GM12873 (cell line): ENCODE results near the gene SENP7.

Source experiments
- TF ChIP-seq, protein P1 (sequence below): IDR thresholded peaks from 2 replicates; pipeline ENCODE4 v1.5.1; 2012; ENCODE audit warnings: low read depth, mild to moderate bottlenecking, moderate library complexity, low read length, control low read depth; ENCODE audit not compliant: insufficient read depth; ENCODE audit errors: missing control alignments

Gene SENP7

DNA sequence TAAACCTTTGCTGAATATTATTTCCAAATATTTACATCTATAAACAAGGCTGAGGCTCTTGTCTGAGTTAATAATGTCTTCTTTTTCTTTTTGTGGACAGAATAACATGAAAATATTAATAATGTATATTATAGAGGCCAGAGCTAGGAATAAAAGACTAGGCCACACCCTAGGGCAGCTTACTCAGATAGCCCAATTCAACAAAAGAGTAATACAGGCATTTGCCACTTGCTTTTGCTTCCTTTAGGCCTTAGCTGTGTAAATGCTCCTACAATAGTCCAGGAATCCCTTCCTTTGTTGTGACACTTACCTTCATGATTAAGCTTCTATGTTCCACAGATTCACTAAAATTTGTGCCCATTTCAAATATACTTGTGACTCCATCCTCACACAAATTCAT is 209.2 kb downstream of the SENP7 start:
- TF ChIP-seq, protein P1, sequence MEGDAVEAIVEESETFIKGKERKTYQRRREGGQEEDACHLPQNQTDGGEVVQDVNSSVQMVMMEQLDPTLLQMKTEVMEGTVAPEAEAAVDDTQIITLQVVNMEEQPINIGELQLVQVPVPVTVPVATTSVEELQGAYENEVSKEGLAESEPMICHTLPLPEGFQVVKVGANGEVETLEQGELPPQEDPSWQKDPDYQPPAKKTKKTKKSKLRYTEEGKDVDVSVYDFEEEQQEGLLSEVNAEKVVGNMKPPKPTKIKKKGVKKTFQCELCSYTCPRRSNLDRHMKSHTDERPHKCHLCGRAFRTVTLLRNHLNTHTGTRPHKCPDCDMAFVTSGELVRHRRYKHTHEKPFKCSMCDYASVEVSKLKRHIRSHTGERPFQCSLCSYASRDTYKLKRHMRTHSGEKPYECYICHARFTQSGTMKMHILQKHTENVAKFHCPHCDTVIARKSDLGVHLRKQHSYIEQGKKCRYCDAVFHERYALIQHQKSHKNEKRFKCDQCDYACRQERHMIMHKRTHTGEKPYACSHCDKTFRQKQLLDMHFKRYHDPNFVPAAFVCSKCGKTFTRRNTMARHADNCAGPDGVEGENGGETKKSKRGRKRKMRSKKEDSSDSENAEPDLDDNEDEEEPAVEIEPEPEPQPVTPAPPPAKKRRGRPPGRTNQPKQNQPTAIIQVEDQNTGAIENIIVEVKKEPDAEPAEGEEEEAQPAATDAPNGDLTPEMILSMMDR = no peak

DNA sequence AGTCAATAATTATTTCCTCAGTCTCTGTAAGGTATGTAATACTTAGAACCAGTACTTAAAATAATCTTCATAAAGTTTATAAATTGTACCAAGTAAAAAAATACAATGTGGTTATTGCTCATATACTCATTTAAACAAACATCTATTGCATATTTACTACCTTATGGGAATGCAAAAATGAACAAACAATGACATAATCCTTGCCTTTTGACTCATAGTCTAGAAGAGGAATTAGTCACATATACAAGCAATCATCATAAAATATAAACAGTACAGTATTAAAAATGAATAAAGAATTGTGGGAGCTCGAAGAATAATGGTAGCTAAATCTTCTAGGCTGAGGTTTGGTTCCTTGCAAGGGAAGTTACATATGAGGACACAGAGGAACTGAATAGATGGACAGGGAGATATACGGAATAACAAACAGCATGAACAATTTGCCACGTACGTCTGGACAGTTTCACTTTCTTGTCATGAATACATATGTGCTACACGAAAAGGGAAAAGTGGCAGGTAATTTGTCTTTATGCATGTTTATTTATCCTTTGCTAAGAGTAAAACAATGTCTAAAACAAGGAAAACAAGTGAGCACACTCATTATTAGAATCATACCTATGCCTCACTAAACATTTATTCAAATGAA is 209.8 kb downstream of the SENP7 start:
- TF ChIP-seq, protein P1 = no peak

DNA sequence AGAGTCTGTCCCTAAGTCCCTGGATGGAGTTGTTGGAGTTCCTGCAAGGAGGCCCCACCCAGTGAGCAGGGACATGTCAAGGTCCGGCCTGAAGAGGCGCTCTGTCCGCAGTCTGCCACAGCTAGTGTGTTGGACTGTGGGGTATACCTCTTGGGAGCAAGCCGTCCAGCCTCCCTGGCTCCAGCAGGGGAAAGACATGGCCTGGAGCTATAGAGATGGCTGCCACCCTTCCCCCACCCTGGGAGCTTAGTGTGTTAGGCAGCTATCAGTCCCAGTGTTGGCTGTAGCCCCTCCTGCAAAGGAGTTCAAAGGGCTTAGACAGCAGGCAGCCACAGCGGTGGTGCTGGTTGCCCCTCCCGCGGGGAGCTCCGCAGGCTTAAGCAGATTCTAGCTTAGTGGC is 212.9 kb downstream of the SENP7 start:
- TF ChIP-seq, protein P1 = no peak

GRCh38 chr3:101292027-101292426 is 221.0 kb downstream of the SENP7 start:
- TF ChIP-seq, protein P1 = no peak

DNA sequence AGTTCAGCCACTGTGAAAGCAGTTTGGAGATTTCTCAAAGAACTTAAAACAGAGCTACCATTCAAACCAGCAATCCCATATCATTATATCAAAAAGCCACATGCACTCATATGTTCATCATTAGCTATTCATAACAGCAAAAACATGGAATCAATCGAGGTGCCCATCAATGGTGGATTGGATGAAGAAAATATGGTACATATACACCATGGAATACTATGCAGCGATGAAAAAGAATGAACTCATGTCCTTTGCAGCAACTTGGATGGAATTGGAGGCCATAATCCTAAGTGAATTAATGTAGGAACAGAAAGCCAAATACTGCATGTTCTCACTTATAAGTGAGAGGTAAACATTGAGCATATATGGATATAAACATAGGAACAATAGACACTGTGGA is 224.7 kb downstream of the SENP7 start:
- TF ChIP-seq, protein P1 = no peak

- TF ChIP-seq, protein P1 = no peak
Measured at GRCh38 chr3:101284757-101285156, 228.3 kb downstream of the SENP7 start.

GRCh38 chr3:101281521-101282030 is 231.4 kb downstream of the SENP7 start:
- TF ChIP-seq, protein P1 = no peak
